Osteoblast (primary cell): Measurements from ENCODE around the gene SPR. TPM values are rescaled to one million over a fixed set of nuclear protein-coding genes. Genes with fewer than 3 reads are reported as not detected.

Experiments used
- DNase-seq: peaks from one replicate; pipeline ENCODE4 v3.0.0; 2011; ENCODE audit warnings: low spot score, mixed read lengths; ENCODE audit not compliant: insufficient read length; ENCODE audit errors: missing footprints
- H2AFZ ChIP-seq: 2 replicates; pipeline ENCODE4 v1.6.0; 2011; ENCODE audit warnings: mild to moderate bottlenecking, low read length
- H3K27ac ChIP-seq: 2 replicates; pipeline ENCODE4 v1.5.1; 2011; ENCODE audit warnings: mild to moderate bottlenecking, low read depth, low read length, moderate library complexity
- H3K27me3 ChIP-seq: 2 replicates; pipeline ENCODE4 v1.6.0; 2012; ENCODE audit warnings: mild to moderate bottlenecking, control low read depth, inconsistent platforms, low read length, moderate library complexity; ENCODE audit not compliant: insufficient read depth
- H3K36me3 ChIP-seq: 2 replicates; pipeline ENCODE4 v1.5.1; 2011; ENCODE audit warnings: mild to moderate bottlenecking, low read length, control low read depth, moderate library complexity; ENCODE audit not compliant: insufficient read depth
- H3K4me1 ChIP-seq: 2 replicates; pipeline ENCODE4 v1.5.1; 2011; ENCODE audit warnings: mild to moderate bottlenecking, low read length, control low read depth, moderate library complexity; ENCODE audit not compliant: insufficient read depth
- H3K4me2 ChIP-seq: 2 replicates; pipeline ENCODE4 v1.6.0; 2011; ENCODE audit warnings: mild to moderate bottlenecking, low read length; ENCODE audit not compliant: insufficient read depth
- H3K4me3 ChIP-seq: fragments of 200-600 bp; sonication (generic); 3 replicates; pipeline ENCODE4 v1.5.1; 2012; ENCODE audit warnings: mild to moderate bottlenecking, low read length, inconsistent platforms; ENCODE audit not compliant: insufficient read depth
- H3K79me2 ChIP-seq: 2 replicates; pipeline ENCODE4 v1.6.0; 2012; ENCODE audit warnings: mild to moderate bottlenecking, low read length, control low read depth, inconsistent platforms; ENCODE audit not compliant: insufficient read depth
- H3K9me3 ChIP-seq: 2 replicates; pipeline ENCODE4 v1.5.1; 2011; ENCODE audit warnings: low read depth, low read length, control low read depth
- H4K20me1 ChIP-seq: 2 replicates; pipeline ENCODE4 v1.6.0; 2012; ENCODE audit warnings: mild to moderate bottlenecking, low read length, control low read depth; ENCODE audit not compliant: insufficient read depth
- total RNA-seq: library from RNA; depleted of rRNA; stranded (reverse); fragments of >200 nt; gene quantifications from 2 replicates; pipeline ENCODE4 v1.2.3, GENCODE V29; 2012
- TF ChIP-seq, protein P1 (sequence below): IDR thresholded peaks from 2 replicates; pipeline ENCODE4 v1.5.1; 2011; ENCODE audit warnings: mild to moderate bottlenecking, low read depth, low read length, moderate library complexity; ENCODE audit errors: extremely low read depth

SPR gene
- total RNA-seq, 1 donor, result 17.0 TPM

DNA sequence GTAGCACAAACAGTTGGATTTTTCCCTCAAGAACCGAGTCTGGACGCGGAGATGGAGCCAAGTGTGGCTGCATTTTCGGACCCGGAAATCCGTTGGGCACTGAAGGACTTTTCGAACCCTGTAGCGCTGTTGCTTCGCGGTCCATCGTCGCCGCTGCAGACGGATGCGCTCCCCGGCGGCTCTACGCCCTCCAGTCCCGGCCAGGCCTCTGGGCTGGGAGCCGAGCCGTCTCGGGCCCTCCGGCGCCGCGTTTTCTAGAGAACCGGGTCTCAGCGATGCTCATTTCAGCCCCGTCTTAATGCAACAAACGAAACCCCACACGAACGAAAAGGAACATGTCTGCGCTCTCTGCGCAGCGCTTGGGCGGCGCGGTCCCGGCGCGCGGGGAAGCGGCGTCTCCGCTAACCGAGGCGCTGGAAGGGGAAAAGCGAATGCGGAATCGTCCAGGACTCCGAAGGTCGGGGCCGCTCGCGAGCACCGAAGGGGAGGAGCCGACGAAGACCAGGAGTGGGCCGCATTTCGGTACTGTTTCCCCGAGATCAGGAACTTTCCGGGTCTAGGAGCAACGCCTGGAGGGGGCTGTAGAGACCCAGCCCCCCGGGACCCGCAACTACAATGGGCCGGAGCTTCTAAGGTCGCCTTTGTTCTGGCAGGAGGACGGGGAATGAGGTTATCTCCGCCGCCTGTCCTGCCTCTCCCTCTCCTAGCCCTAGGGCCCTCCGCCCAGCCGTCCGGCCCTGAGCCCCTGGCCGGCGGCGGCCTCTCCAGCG, 33.3 kb downstream of the SPR start:
- H2AFZ ChIP-seq, result no peak overlapping the region
- no peak overlapping the region for H3K27ac ChIP-seq
- TF ChIP-seq, protein P1, sequence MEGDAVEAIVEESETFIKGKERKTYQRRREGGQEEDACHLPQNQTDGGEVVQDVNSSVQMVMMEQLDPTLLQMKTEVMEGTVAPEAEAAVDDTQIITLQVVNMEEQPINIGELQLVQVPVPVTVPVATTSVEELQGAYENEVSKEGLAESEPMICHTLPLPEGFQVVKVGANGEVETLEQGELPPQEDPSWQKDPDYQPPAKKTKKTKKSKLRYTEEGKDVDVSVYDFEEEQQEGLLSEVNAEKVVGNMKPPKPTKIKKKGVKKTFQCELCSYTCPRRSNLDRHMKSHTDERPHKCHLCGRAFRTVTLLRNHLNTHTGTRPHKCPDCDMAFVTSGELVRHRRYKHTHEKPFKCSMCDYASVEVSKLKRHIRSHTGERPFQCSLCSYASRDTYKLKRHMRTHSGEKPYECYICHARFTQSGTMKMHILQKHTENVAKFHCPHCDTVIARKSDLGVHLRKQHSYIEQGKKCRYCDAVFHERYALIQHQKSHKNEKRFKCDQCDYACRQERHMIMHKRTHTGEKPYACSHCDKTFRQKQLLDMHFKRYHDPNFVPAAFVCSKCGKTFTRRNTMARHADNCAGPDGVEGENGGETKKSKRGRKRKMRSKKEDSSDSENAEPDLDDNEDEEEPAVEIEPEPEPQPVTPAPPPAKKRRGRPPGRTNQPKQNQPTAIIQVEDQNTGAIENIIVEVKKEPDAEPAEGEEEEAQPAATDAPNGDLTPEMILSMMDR, result no peak
- H3K4me3 ChIP-seq, result peak overlapping the region; percentile 30
- H3K27me3 ChIP-seq, result peaks cover 96% of the 10 kb centered on the region
- H4K20me1 ChIP-seq, result peaks cover 2% of the 10 kb centered on the region
- peak; percentile 94 for DNase-seq
- H3K4me1 ChIP-seq, result no peaks in the 10 kb centered on the region
- H3K79me2 ChIP-seq, result no peaks in the 10 kb centered on the region
- H3K4me2 ChIP-seq, result peak overlapping the region; percentile 48
- H3K36me3 ChIP-seq, result no peaks in the 10 kb centered on the region
- H3K9me3 ChIP-seq, result peaks cover 14% of the 10 kb centered on the region

DNA sequence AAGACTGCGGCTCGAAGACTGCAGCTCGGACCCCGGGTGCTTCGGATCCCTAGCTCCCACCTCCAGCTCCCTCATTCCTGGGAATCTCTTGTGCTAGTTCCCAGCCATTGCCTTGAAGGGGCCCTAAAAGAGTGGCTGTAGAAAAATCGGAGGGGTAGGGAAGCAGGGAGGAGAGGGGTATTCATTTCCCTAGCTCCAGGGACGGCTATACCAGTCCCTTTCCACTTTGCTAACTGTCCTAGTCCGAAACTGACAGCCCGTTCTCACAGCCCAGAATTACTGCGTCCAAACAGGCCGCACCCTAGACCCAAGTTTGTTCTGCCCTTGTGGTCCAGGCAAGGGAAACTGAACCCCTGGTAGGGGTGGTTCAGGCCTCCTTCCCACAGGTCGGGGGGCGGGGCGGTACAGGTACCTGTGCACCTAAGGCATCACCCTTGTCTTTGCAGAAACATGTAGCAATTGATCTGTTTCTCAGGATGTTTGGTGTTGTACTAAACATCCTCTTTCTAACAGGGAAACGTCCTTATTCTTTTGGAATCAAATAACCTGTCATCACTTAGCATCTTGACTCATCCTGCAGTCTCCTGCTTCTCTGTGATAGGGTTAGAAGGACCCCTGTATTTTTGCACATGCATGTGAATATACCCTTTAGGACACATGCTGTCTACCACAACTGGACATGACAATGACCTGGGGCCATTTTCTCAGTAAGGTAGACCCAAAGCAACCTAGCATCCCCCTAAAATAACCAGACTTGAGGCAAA, 34.1 kb downstream of the SPR start:
- peaks cover 14% of the 10 kb centered on the region for H3K9me3 ChIP-seq
- H3K4me3 ChIP-seq, result no peak overlapping the region
- peaks cover 2% of the 10 kb centered on the region for H4K20me1 ChIP-seq
- no peak overlapping the region for H2AFZ ChIP-seq
- no peak overlapping the region for H3K27ac ChIP-seq
- peak; percentile 84 for DNase-seq
- peaks cover 96% of the 10 kb centered on the region for H3K27me3 ChIP-seq
- H3K36me3 ChIP-seq, result no peaks in the 10 kb centered on the region
- TF ChIP-seq, protein P1, result no peak
- H3K79me2 ChIP-seq, result no peaks in the 10 kb centered on the region
- H3K4me2 ChIP-seq, result no peak overlapping the region
- no peaks in the 10 kb centered on the region for H3K4me1 ChIP-seq

DNA sequence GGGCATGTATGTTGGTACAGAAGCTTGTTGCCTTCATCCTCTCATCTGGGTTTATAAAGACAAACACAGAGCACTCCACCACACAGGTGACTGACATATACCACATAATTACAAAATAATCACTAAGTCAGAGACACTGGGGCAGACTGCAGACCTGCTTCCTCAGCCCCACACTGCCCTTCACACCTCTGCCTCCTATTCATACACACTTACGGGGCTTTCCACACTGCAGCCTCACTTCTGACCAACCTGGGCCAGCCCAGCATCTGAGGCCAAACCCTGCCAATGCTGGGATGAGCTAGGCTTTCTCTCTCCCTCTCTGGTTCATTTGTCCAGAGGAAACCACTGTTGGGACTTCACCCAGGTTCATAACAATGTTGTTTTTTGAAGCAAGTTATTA, 34.6 kb downstream of the SPR start:
- DNase-seq, result peak; percentile 72
- Histone ChIP-seq H3K79me2 (no peaks in the 10 kb centered on the region), H3K4me1 (no peaks in the 10 kb centered on the region), H4K20me1 (peaks cover 2% of the 10 kb centered on the region), H3K4me3 (no peak overlapping the region), H3K36me3 (no peaks in the 10 kb centered on the region), H2AFZ (no peak overlapping the region), H3K27ac (no peak overlapping the region), H3K4me2 (no peak overlapping the region), H3K27me3 (peaks cover 96% of the 10 kb centered on the region), H3K9me3 (peaks cover 14% of the 10 kb centered on the region)
- TF ChIP-seq, protein P1, result no peak

DNA sequence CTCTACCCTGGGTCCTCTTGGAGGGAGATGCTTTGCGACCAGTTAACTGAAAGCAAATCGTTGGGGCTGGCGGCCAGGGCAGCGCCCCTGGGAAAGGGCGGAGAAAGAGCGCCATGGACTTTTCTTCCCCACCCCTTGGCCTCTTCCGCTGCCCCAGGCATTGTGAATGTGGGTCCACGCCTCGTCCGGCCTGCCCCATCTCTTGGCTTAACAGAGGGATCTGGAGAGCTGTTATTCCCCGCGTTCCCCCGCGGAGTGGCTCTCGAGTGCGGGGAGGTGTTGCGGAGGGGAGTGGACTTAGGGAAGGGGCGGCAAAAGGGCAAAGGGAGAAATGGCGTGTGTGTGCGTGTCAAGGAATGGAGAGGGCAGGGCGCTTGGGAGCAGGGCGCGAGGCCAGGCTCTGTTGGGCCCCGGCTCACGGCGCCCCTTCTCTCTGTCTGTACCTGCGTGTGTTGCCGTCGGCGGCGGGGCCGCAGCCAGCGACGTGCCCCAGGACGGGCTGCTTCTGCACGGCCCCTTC, 36.7 kb downstream of the SPR start:
- Histone ChIP-seq H3K4me3 (no peak overlapping the region), H3K4me1 (no peaks in the 10 kb centered on the region), H3K36me3 (no peaks in the 10 kb centered on the region), H2AFZ (no peak overlapping the region), H3K4me2 (no peak overlapping the region), H3K27me3 (peaks cover 100% of the 10 kb centered on the region), H3K27ac (no peak overlapping the region), H4K20me1 (peaks cover 2% of the 10 kb centered on the region), H3K79me2 (no peaks in the 10 kb centered on the region), H3K9me3 (peaks cover 14% of the 10 kb centered on the region)
- peak; percentile 75 for DNase-seq
- TF ChIP-seq, protein P1, result no peak
